ENCODE results near the gene CSK.

DNA sequence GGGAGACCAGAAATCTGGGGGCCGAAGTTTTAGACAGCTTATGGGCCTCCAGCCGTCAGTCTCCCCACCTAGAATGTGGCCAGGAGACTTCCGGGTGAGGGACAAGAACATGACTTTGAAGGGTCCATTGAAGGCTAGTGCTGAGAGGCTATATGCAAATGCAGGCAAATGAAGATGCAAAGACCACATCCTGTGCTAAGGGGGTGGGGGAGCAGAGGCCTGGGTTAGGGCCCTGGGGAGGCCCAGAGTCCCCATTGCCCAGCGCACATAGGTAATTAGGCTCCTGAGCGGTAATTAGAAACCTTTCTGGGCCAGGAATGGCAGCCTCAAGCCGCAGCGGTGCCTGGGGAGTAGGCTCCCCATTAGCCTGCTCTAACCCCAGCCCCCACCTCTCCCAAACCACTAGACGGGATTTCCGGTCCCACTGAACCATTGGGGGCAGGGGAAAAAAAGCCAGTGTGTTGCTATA is 6.8 kb downstream of the CSK start:
- TF ChIP-seq, protein P1, sequence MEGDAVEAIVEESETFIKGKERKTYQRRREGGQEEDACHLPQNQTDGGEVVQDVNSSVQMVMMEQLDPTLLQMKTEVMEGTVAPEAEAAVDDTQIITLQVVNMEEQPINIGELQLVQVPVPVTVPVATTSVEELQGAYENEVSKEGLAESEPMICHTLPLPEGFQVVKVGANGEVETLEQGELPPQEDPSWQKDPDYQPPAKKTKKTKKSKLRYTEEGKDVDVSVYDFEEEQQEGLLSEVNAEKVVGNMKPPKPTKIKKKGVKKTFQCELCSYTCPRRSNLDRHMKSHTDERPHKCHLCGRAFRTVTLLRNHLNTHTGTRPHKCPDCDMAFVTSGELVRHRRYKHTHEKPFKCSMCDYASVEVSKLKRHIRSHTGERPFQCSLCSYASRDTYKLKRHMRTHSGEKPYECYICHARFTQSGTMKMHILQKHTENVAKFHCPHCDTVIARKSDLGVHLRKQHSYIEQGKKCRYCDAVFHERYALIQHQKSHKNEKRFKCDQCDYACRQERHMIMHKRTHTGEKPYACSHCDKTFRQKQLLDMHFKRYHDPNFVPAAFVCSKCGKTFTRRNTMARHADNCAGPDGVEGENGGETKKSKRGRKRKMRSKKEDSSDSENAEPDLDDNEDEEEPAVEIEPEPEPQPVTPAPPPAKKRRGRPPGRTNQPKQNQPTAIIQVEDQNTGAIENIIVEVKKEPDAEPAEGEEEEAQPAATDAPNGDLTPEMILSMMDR (conservative IDR thresholded peaks at IDR 0.05): no peak
- TF ChIP-seq ZFX (IDR thresholded peaks at IDR 0.05): no peak
